ENCODE results near the gene MORN1. TPM values are rescaled to one million over a fixed set of nuclear protein-coding genes. Genes with fewer than 3 reads are reported as not detected.

The MORN1 gene
- polyA plus RNA-seq, 1 donor from 2014 or later = 10.9 TPM

- no peaks in the 10 kb centered on the region for H3K9me2 ChIP-seq (ENCODE audit: insufficient read depth, low read length)
- no peaks in the 10 kb centered on the region for H3K9me3 ChIP-seq (ENCODE audit: low read length)
- no peaks in the 10 kb centered on the region for H3K36me3 ChIP-seq (ENCODE audit: insufficient read depth, low read length)
- no peak overlapping the region for H3K27ac ChIP-seq (ENCODE audit: low read length)
- no peak overlapping the region for H3K9ac ChIP-seq (ENCODE audit: low read length)
- no peaks in the 10 kb centered on the region for H3K79me2 ChIP-seq (replicated peaks; ENCODE audit: insufficient read depth, low read length)
- H3K4me3 ChIP-seq (ENCODE audit: low read length) = no peak overlapping the region
- H3F3A ChIP-seq (ENCODE audit: insufficient read depth, low read length, poor library complexity, severe bottlenecking) = no peaks in the 10 kb centered on the region
- no peak overlapping the region for H3K4me2 ChIP-seq (ENCODE audit: low read length)
- no peak overlapping the region for H2AFZ ChIP-seq (ENCODE audit: low read depth, low read length)
- H3K27me3 ChIP-seq (ENCODE audit: insufficient read depth, low read depth, low read length) = no peaks in the 10 kb centered on the region
- no peaks in the 10 kb centered on the region for H4K20me1 ChIP-seq (ENCODE audit: insufficient read depth)
- no peak for TF ChIP-seq CTCF (IDR thresholded peaks at IDR 0.05; ENCODE audit: poor library complexity, severe bottlenecking)
These were observed 46.7 kb upstream of the MORN1 start for GRCh38 chr1:2438038-2438437.

DNA sequence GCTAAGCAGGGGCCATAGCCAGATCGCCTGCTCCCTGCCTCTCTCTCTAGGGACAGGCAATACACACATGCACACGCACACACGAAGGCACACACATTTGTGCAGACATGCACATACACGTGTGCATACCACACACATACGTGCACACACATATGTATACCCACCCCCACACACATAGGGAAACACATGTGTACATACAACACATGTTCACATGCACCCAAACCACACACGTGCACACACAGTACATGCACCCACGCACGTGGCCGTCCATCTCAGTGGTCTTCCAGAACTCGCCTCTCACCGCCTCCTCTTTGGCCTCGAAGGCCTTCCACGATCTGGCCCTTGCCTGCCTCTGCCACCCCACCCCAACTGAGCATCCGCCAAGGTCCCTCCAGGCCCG lies 46.3 kb upstream of the MORN1 start:
- Histone ChIP-seq H3K27me3 (ENCODE audit: insufficient read depth, low read depth, low read length) (no peaks in the 10 kb centered on the region), H3K4me2 (ENCODE audit: low read length) (no peak overlapping the region), H2AFZ (ENCODE audit: low read depth, low read length) (no peak overlapping the region), H3K27ac (ENCODE audit: low read length) (no peak overlapping the region), H3K79me2 (replicated peaks; ENCODE audit: insufficient read depth, low read length) (no peaks in the 10 kb centered on the region), H3K9me3 (ENCODE audit: low read length) (no peaks in the 10 kb centered on the region), H4K20me1 (ENCODE audit: insufficient read depth) (no peaks in the 10 kb centered on the region), H3F3A (ENCODE audit: insufficient read depth, low read length, poor library complexity, severe bottlenecking) (no peaks in the 10 kb centered on the region), H3K9me2 (ENCODE audit: insufficient read depth, low read length) (no peaks in the 10 kb centered on the region), H3K9ac (ENCODE audit: low read length) (no peak overlapping the region), H3K36me3 (ENCODE audit: insufficient read depth, low read length) (no peaks in the 10 kb centered on the region), H3K4me3 (ENCODE audit: low read length) (no peak overlapping the region)
- TF ChIP-seq RAD21 (conservative IDR thresholded peaks at IDR 0.05) (no peak), SMC3 (conservative IDR thresholded peaks at IDR 0.05; ENCODE audit: poor library complexity) (no peak), EZH2 (IDR thresholded peaks at IDR 0.05; ENCODE audit: borderline replicate concordance, insufficient read depth, low read length, poor library complexity, severe bottlenecking) (no peak), MXI1 (conservative IDR thresholded peaks at IDR 0.05; ENCODE audit: poor library complexity, severe bottlenecking) (no peak), CTCF (IDR thresholded peaks at IDR 0.05; ENCODE audit: poor library complexity, severe bottlenecking) (no peak), TAF1 (IDR thresholded peaks at IDR 0.05; ENCODE audit: low read depth) (no peak), EP300 (conservative IDR thresholded peaks at IDR 0.05; ENCODE audit: poor library complexity, severe bottlenecking) (no peak), POLR2AphosphoS5 (IDR thresholded peaks at IDR 0.05) (no peak)
- TF ChIP-seq, protein P1, sequence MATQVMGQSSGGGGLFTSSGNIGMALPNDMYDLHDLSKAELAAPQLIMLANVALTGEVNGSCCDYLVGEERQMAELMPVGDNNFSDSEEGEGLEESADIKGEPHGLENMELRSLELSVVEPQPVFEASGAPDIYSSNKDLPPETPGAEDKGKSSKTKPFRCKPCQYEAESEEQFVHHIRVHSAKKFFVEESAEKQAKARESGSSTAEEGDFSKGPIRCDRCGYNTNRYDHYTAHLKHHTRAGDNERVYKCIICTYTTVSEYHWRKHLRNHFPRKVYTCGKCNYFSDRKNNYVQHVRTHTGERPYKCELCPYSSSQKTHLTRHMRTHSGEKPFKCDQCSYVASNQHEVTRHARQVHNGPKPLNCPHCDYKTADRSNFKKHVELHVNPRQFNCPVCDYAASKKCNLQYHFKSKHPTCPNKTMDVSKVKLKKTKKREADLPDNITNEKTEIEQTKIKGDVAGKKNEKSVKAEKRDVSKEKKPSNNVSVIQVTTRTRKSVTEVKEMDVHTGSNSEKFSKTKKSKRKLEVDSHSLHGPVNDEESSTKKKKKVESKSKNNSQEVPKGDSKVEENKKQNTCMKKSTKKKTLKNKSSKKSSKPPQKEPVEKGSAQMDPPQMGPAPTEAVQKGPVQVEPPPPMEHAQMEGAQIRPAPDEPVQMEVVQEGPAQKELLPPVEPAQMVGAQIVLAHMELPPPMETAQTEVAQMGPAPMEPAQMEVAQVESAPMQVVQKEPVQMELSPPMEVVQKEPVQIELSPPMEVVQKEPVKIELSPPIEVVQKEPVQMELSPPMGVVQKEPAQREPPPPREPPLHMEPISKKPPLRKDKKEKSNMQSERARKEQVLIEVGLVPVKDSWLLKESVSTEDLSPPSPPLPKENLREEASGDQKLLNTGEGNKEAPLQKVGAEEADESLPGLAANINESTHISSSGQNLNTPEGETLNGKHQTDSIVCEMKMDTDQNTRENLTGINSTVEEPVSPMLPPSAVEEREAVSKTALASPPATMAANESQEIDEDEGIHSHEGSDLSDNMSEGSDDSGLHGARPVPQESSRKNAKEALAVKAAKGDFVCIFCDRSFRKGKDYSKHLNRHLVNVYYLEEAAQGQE (IDR thresholded peaks at IDR 0.05; ENCODE audit: borderline replicate concordance) = no peak

All from neural cell (in vitro differentiated cells).